Adrenal gland (tissue), 5 donors: Measurements from ENCODE around the gene PCNX2.

Source experiments
- POLR2A ChIP-seq, 2 donors: fragments of 450-650 bp; IDR thresholded peaks; one replicate each; pipeline ENCODE4 v1.6.1; 2017; ENCODE audit warnings: antibody characterized with exemption in 2 of 2, mild to moderate bottlenecking in 2 of 2, moderate library complexity in 1 of 2
- TF ChIP-seq, protein P1 (sequence below), 6 experiments: fragments of 450-650 bp in 4 of 6; fragments of 200-600 bp in 2 of 6; sonication (generic) in 1 of 6; IDR thresholded peaks; 1 replicate in 5 of 6; 2 replicates in 1 of 6; pipeline versions ENCODE4 v1.5.1 to v1.8.0; 2016 to 2021; ENCODE audit warnings: antibody characterized with exemption in 6 of 6, mild to moderate bottlenecking in 2 of 6, moderate library complexity in 1 of 6
- donor health status: DM: no; HTN: no; CAD: no.

DNA sequence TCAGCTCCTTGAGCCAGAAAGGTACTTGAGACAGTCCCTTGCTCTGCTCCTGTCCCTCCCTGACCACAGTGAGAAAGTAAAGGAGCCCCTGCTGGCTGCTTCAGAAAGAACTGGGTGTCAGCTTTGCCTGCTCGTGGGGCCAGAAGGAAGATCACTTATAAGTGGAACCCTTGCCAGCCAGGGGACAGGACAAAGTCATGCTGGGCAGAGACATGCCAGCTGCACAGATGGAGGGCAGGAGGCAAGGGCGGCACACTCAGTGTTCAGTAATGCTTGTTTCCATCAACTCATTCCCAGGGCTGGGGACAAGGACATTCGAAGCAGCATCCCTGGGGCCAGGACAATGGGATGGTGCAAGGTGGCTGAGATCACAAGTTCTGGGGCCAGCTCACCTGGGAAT is 303.3 kb downstream of the PCNX2 start:
- TF ChIP-seq, protein P1, sequence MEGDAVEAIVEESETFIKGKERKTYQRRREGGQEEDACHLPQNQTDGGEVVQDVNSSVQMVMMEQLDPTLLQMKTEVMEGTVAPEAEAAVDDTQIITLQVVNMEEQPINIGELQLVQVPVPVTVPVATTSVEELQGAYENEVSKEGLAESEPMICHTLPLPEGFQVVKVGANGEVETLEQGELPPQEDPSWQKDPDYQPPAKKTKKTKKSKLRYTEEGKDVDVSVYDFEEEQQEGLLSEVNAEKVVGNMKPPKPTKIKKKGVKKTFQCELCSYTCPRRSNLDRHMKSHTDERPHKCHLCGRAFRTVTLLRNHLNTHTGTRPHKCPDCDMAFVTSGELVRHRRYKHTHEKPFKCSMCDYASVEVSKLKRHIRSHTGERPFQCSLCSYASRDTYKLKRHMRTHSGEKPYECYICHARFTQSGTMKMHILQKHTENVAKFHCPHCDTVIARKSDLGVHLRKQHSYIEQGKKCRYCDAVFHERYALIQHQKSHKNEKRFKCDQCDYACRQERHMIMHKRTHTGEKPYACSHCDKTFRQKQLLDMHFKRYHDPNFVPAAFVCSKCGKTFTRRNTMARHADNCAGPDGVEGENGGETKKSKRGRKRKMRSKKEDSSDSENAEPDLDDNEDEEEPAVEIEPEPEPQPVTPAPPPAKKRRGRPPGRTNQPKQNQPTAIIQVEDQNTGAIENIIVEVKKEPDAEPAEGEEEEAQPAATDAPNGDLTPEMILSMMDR (IDR thresholded peaks at IDR 0.05) = no peak
- TF ChIP-seq POLR2A (IDR thresholded peaks at IDR 0.05) = no peak
